Neural cell (in vitro differentiated cells): ENCODE data around the gene RAB40C. TPM values are rescaled to one million over a fixed set of nuclear protein-coding genes. Genes with fewer than 3 reads are reported as not detected.

Source experiments
- H2AFZ ChIP-seq: fragments of 200-600, 300-800 bp; sonication (generic), shearing (Covaris generic); 2 replicates; pipeline ENCODE4 v1.6.0; 2014; ENCODE audit warnings: low read depth, mild to moderate bottlenecking, antibody characterized with exemption, low read length, moderate library complexity
- H3F3A ChIP-seq: fragments of 200-600 bp; shearing (Covaris generic); 2 replicates; pipeline ENCODE4 v1.6.1; 2016; ENCODE audit warnings: mild to moderate bottlenecking, moderate library complexity, mixed read lengths, antibody characterized with exemption, low read length; ENCODE audit not compliant: insufficient read depth, poor library complexity, severe bottlenecking
- H3K27ac ChIP-seq: fragments of 200-600, 300-800 bp; sonication (generic), shearing (Covaris generic); 2 replicates; pipeline ENCODE4 v1.5.1; 2014; ENCODE audit warnings: mild to moderate bottlenecking, low read length, moderate library complexity
- H3K27me3 ChIP-seq: fragments of 300-800, 200-600 bp; sonication (generic), shearing (Covaris generic); 2 replicates; pipeline ENCODE4 v1.6.0; 2014; ENCODE audit warnings: mild to moderate bottlenecking, low read depth, low read length, moderate library complexity; ENCODE audit not compliant: insufficient read depth
- H3K36me3 ChIP-seq: fragments of 300-800, 200-600 bp; sonication (generic), shearing (Covaris generic); 2 replicates; pipeline ENCODE4 v1.5.1; 2014; ENCODE audit warnings: mild to moderate bottlenecking, antibody characterized with exemption, low read length, moderate library complexity; ENCODE audit not compliant: insufficient read depth
- H3K4me2 ChIP-seq: fragments of 300-800, 200-600 bp; sonication (generic), shearing (Covaris generic); 2 replicates; pipeline ENCODE4 v1.6.0; 2014; ENCODE audit warnings: mild to moderate bottlenecking, low read length
- H3K4me3 ChIP-seq: fragments of 300-800, 200-600 bp; sonication (generic), shearing (Covaris generic); 2 replicates; pipeline ENCODE4 v1.5.1; 2014; ENCODE audit warnings: mild to moderate bottlenecking, low read length, moderate library complexity
- H3K79me2 ChIP-seq: fragments of 200-600 bp; shearing (Covaris generic); replicated peaks from 2 replicates; pipeline ENCODE4 v1.6.0; 2014; ENCODE audit warnings: mild to moderate bottlenecking, low read length, moderate library complexity; ENCODE audit not compliant: insufficient read depth
- H3K9ac ChIP-seq: fragments of 300-800, 200-600 bp; sonication (generic), shearing (Covaris generic); 2 replicates; pipeline ENCODE4 v1.6.1; 2016; ENCODE audit warnings: mild to moderate bottlenecking, low read length, mixed read lengths
- H3K9me2 ChIP-seq: fragments of 200-600 bp; shearing (Covaris generic); 2 replicates; pipeline ENCODE4 v1.6.1; 2016; ENCODE audit warnings: mild to moderate bottlenecking, low read length, mixed read lengths; ENCODE audit not compliant: insufficient read depth
- H3K9me3 ChIP-seq: fragments of 200-600, 300-800 bp; sonication (generic), shearing (Covaris generic); 2 replicates; pipeline ENCODE4 v1.6.1; 2016; ENCODE audit warnings: mild to moderate bottlenecking, mixed run types, low read length, moderate library complexity, mixed read lengths
- H4K20me1 ChIP-seq: fragments of 200-600 bp; shearing (Covaris generic); 2 replicates; pipeline ENCODE4 v1.6.1; 2016; ENCODE audit warnings: mild to moderate bottlenecking, mixed run types; ENCODE audit not compliant: insufficient read depth
- CTCF ChIP-seq: fragments of 450-650 bp; IDR thresholded peaks from 2 replicates; pipeline ENCODE4 v1.5.1; 2014; ENCODE audit warnings: antibody characterized with exemption, mild to moderate bottlenecking, moderate library complexity; ENCODE audit not compliant: poor library complexity, severe bottlenecking
- EP300 ChIP-seq: fragments of 450-650 bp; conservative IDR thresholded peaks from 2 replicates; pipeline ENCODE4 v1.6.1; 2014; ENCODE audit warnings: antibody characterized with exemption, mild to moderate bottlenecking, moderate library complexity; ENCODE audit not compliant: poor library complexity, severe bottlenecking
- EZH2 ChIP-seq: fragments of 200-600, 300-800 bp; shearing (Covaris generic), sonication (generic); IDR thresholded peaks from 2 replicates; pipeline ENCODE4 v1.6.1; 2014; ENCODE audit warnings: antibody characterized with exemption, low read length, borderline replicate concordance, mild to moderate bottlenecking; ENCODE audit not compliant: insufficient read depth, poor library complexity, severe bottlenecking
- MXI1 ChIP-seq: fragments of 450-650 bp; conservative IDR thresholded peaks from 2 replicates; pipeline ENCODE4 v1.6.1; 2014; ENCODE audit warnings: antibody characterized with exemption, mild to moderate bottlenecking; ENCODE audit not compliant: poor library complexity, severe bottlenecking
- POLR2AphosphoS5 ChIP-seq: IDR thresholded peaks from 2 replicates; pipeline ENCODE4 v1.6.1; 2012
- RAD21 ChIP-seq: fragments of 450-650 bp; conservative IDR thresholded peaks from 2 replicates; pipeline ENCODE4 v1.6.1; 2014; ENCODE audit warnings: antibody characterized with exemption, mild to moderate bottlenecking, moderate library complexity
- SMC3 ChIP-seq: fragments of 450-650 bp; conservative IDR thresholded peaks from 2 replicates; pipeline ENCODE4 v1.6.1; 2014; ENCODE audit warnings: antibody characterized with exemption, mild to moderate bottlenecking, moderate library complexity; ENCODE audit not compliant: poor library complexity
- TAF1 ChIP-seq: IDR thresholded peaks from 2 replicates; pipeline ENCODE4 v1.6.1; 2012; ENCODE audit warnings: low read depth
- polyA plus RNA-seq: library from polyadenylated mRNA; depleted of rRNA; stranded (reverse); fragments of >200 nt; gene quantifications from 2 replicates; pipeline ENCODE4 v1.2.3, GENCODE V29; 2014
- TF ChIP-seq, protein P1 (sequence below): IDR thresholded peaks from 2 replicates; pipeline ENCODE4 v1.6.1; 2012; ENCODE audit warnings: borderline replicate concordance

Gene RAB40C
- polyA plus RNA-seq, 1 donor from 2014 or later: 40.7 TPM

DNA sequence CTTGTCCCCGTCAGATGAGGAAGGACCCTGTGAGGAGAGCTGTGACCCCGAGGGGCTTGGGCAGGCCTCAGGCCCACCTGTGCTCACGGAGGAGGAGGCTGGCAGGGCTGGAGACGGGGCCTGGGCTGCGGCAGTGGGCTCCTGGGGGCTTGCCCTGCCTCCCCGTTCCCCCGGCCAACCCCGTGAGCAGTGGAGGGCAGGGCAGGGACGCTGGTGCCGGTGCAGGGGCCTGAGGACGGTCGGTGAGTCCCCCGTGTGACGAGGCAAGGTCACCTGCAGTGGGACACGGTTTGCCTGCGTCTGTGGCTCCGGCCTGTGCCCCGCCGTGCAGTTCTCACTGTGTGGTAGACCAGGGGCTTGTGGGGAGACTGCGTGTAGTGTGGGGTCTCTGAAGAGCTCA is 69.8 kb downstream of the RAB40C start:
- Histone ChIP-seq H2AFZ (no peak overlapping the region), H3K27ac (no peak overlapping the region), H3K79me2 (no peaks in the 10 kb centered on the region), H3K9me3 (no peaks in the 10 kb centered on the region), H3K27me3 (no peaks in the 10 kb centered on the region), H3K4me3 (no peak overlapping the region), H3K9ac (no peak overlapping the region), H3K4me2 (no peak overlapping the region), H4K20me1 (no peaks in the 10 kb centered on the region), H3K36me3 (no peaks in the 10 kb centered on the region), H3F3A (no peaks in the 10 kb centered on the region), H3K9me2 (no peaks in the 10 kb centered on the region)
- TF ChIP-seq, protein P1, sequence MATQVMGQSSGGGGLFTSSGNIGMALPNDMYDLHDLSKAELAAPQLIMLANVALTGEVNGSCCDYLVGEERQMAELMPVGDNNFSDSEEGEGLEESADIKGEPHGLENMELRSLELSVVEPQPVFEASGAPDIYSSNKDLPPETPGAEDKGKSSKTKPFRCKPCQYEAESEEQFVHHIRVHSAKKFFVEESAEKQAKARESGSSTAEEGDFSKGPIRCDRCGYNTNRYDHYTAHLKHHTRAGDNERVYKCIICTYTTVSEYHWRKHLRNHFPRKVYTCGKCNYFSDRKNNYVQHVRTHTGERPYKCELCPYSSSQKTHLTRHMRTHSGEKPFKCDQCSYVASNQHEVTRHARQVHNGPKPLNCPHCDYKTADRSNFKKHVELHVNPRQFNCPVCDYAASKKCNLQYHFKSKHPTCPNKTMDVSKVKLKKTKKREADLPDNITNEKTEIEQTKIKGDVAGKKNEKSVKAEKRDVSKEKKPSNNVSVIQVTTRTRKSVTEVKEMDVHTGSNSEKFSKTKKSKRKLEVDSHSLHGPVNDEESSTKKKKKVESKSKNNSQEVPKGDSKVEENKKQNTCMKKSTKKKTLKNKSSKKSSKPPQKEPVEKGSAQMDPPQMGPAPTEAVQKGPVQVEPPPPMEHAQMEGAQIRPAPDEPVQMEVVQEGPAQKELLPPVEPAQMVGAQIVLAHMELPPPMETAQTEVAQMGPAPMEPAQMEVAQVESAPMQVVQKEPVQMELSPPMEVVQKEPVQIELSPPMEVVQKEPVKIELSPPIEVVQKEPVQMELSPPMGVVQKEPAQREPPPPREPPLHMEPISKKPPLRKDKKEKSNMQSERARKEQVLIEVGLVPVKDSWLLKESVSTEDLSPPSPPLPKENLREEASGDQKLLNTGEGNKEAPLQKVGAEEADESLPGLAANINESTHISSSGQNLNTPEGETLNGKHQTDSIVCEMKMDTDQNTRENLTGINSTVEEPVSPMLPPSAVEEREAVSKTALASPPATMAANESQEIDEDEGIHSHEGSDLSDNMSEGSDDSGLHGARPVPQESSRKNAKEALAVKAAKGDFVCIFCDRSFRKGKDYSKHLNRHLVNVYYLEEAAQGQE: no peak
- no peak for TF ChIP-seq MXI1
- TF ChIP-seq CTCF: no peak
- TF ChIP-seq EZH2: no peak
- TF ChIP-seq EP300: no peak
- no peak for TF ChIP-seq SMC3
- no peak for TF ChIP-seq TAF1
- no peak for TF ChIP-seq POLR2AphosphoS5
- TF ChIP-seq RAD21: no peak

GRCh38 chr16:660132-660458 is 70.2 kb downstream of the RAB40C start:
- Histone ChIP-seq H3K36me3 (no peaks in the 10 kb centered on the region), H3K27me3 (no peaks in the 10 kb centered on the region), H3K9me3 (no peaks in the 10 kb centered on the region), H2AFZ (no peak overlapping the region), H3K9ac (no peak overlapping the region), H3K9me2 (no peaks in the 10 kb centered on the region), H3K4me3 (no peak overlapping the region), H4K20me1 (no peaks in the 10 kb centered on the region), H3F3A (no peaks in the 10 kb centered on the region), H3K4me2 (no peak overlapping the region), H3K27ac (no peak overlapping the region), H3K79me2 (no peaks in the 10 kb centered on the region)
- TF ChIP-seq EZH2: no peak
- TF ChIP-seq, protein P1: no peak
- no peak for TF ChIP-seq CTCF
- TF ChIP-seq POLR2AphosphoS5: no peak
- no peak for TF ChIP-seq SMC3
- no peak for TF ChIP-seq MXI1
- no peak for TF ChIP-seq RAD21
- no peak for TF ChIP-seq TAF1
- no peak for TF ChIP-seq EP300
